Measurements from ENCODE around the gene ANTXR2.

GRCh38 chr4:79922011-79922410 lies 151.0 kb downstream of the ANTXR2 start:
- TF ChIP-seq CTCF (IDR thresholded peaks at IDR 0.05) (no peak), POLR2AphosphoS5 (IDR thresholded peaks at IDR 0.05; ENCODE audit: insufficient read depth in 1 of 2, low read depth in 1 of 2) (no peak), POLR2A (IDR thresholded peaks at IDR 0.05) (no peak)

All from vagina (tissue), 2 donors.